Measurements from ENCODE around the gene SRBD1.
A peak's percentile ranks its signal among the peaks of the same experiment; 100 is the strongest.

The SRBD1 gene

GRCh38 chr2:45611020-45611859, at the start of gene SRBD1:
Gene SRBD1 (minus strand): TSS chr2:45611267. CDS start chr2:45605441, 5,826 bp downstream.
- peak; percentile 97 for DNase-seq

GRCh38 chr2:45654250-45654649, 43.2 kb upstream of the SRBD1 start:
- DNase-seq = no peak

GRCh38 chr2:45653122-45653913, 42.3 kb upstream of the SRBD1 start:
- no peak for DNase-seq

GRCh38 chr2:45652090-45653031, 41.3 kb upstream of the SRBD1 start:
- no peak for DNase-seq

GRCh38 chr2:45651415-45652089, 40.5 kb upstream of the SRBD1 start, which contains the start of gene PRKCE:
Gene PRKCE (plus strand): TSS chr2:45651675.
- DNase-seq = peak; percentile 39

- peak; percentile 92 for DNase-seq
Observed at GRCh38 chr2:45650851-45651414, 39.9 kb upstream of the SRBD1 start.

GRCh38 chr2:45649858-45650811, 39.1 kb upstream of the SRBD1 start:
- DNase-seq = peak; percentile 37

GRCh38 chr2:45649462-45649857, 38.4 kb upstream of the SRBD1 start:
- DNase-seq = no peak

GRCh38 chr2:45648636-45649035, 37.6 kb upstream of the SRBD1 start:
- DNase-seq = no peak

GRCh38 chr2:45647986-45648520, 37.0 kb upstream of the SRBD1 start:
- DNase-seq = no peak

- DNase-seq = no peak
Observed at GRCh38 chr2:45647356-45647755, 36.3 kb upstream of the SRBD1 start.

GRCh38 chr2:45646289-45646688, 35.2 kb upstream of the SRBD1 start:
- no peak for DNase-seq

GRCh38 chr2:45643543-45644542, 32.8 kb upstream of the SRBD1 start:
- DNase-seq = peak; percentile 65

GRCh38 chr2:45643095-45643494, 32.0 kb upstream of the SRBD1 start:
- no peak for DNase-seq

GRCh38 chr2:45640576-45640975, 29.5 kb upstream of the SRBD1 start:
- DNase-seq = no peak

- peak; percentile 45 for DNase-seq
Observed at GRCh38 chr2:45637440-45637839, 26.4 kb upstream of the SRBD1 start.

- no peak for DNase-seq
Observed at GRCh38 chr2:45636008-45636407, 24.9 kb upstream of the SRBD1 start.

- no peak for DNase-seq
Observed at GRCh38 chr2:45634223-45634622, 23.2 kb upstream of the SRBD1 start.

GRCh38 chr2:45631955-45632354, 20.9 kb upstream of the SRBD1 start:
- DNase-seq = no peak
